HG02610 (cell line): ENCODE results near the gene ADAM8.
"Not testable (repeated sequence)": the region's sequence is repeated elsewhere in the genome, so short reads cannot be mapped to it uniquely, and the experiment has no call there.

Experiments used
- ATAC-seq: cut with Tn5 transposase; IDR thresholded peaks from one replicate; pipeline ENCODE4 v1.9.1; 2021; ENCODE audit warnings: mild to moderate bottlenecking, moderate library complexity; ENCODE audit not compliant: unreplicated experiment

The ADAM8 gene

GRCh38 chr10:133270204-133270603 is 6.5 kb downstream of the ADAM8 start:
- ATAC-seq: no peak

- ATAC-seq: no peak
These were observed 7.3 kb downstream of the ADAM8 start for GRCh38 chr10:133269367-133269766.

DNA sequence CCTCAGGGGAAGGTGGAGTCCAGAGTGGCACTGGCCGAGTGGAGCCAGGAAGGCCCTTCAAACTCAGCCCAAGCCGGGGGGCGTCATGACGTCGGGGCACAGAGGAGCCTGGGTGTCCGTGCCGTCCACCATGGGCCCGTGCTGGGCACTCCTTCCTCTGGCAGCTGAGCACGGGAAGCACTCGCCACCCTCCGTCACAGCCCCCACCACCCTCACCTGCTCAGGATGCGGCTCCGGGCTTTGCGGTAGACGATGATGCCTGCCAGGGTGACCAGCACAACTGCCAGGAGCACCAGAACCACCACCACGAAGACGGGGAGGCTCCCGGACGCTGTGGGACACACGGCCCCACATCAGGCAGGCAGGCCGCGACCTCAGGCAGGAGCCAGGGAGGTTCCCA is 8.1 kb downstream of the ADAM8 start:
- ATAC-seq: no peak

DNA sequence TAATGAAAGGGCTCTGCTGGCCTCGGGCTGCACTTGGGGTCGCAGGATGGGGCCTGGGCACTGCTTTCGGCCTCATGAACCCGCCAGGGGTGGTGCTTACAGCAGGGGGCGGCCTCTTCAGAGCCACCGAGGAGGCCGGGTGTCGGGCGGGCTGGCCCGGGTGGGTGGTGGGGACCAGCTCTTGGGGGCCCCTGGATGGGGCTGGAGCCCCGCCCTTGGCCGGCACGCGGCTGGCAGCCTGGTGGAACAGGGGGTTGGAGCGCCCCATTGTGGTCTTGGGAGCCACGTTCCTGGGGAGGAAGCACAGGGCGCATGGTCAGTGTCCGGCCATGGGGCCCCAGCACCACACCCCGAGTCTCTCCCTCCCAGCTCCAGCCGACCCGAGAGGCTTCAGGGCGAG is 8.8 kb downstream of the ADAM8 start:
- ATAC-seq: no peak

GRCh38 chr10:133267293-133267692 is 9.4 kb downstream of the ADAM8 start:
- no peak for ATAC-seq

- no peak for ATAC-seq
These were observed 10.4 kb downstream of the ADAM8 start for GRCh38 chr10:133266056-133266795.

- not testable (repeated sequence) for ATAC-seq
These were observed 11.6 kb downstream of the ADAM8 start for GRCh38 chr10:133265052-133265451.

- ATAC-seq: no peak
These were observed 12.2 kb downstream of the ADAM8 start for GRCh38 chr10:133264461-133264860.

GRCh38 chr10:133263674-133264073 is 13.0 kb downstream of the ADAM8 start:
- ATAC-seq: no peak

DNA sequence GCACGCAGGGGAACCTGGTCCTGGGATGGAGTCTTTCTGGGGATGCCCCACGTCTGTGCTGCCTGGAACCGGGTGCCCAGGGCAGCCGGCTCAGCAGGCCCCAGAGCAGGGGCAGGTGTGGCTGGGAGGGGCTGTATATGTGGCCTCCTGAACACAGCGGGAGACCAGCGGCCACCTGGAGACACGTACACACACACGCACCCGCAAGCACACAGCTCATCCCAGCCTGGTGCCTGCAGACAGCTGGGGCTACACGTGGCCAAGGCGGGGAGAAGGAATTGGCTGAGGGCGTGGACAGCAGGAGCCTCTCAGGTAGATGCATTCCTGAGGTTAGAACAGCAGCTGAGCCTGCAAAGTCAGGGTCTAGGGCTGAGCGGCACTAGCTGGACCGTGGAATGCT is 14.0 kb downstream of the ADAM8 start:
- ATAC-seq: no peak

- peak; percentile 45 for ATAC-seq
These were observed 14.8 kb downstream of the ADAM8 start for GRCh38 chr10:133261726-133262325.

DNA sequence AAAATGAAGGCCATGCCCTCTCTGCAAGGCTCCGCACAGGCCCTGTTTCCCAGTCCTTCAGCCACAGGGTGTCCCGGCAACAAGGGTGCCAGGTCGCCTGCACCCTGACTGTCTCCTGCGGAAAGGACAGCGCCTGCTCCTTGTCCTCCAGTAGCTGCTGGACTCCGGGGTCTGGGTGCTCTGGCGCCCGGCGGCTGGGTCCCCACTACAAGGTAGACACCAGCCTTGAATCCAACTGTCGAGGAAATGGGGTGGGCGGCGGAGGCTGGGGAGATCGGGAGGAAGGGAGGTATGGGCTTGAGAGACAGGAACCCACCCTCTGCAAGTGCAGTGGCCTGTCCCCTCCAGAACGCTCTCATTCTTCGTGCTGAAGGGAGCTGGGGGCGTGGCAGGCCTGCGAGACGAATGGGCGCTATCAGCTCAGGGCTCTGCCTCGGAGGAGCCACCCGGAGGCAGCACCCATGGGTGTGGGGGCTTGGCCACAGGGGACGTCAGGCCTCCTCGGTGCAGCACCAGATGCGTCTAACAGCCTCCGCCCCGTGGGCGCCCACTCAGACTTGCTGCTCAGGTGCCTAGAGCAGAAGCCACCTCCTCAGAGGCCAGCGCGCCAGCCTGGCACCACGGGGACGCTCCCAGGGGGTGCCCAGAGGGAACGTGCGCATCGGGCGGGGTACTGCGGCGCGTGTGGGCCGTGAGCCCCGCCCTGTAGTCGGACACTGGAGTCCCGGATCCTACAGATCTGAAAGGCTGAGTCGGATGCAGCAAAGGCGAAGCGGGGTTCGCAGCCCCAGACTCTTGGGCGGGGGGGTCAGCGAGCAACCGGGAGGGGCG is 15.6 kb downstream of the ADAM8 start:
- peak; percentile 46 for ATAC-seq

- no peak for ATAC-seq
These were observed 17.1 kb downstream of the ADAM8 start for GRCh38 chr10:133259602-133259989.

DNA sequence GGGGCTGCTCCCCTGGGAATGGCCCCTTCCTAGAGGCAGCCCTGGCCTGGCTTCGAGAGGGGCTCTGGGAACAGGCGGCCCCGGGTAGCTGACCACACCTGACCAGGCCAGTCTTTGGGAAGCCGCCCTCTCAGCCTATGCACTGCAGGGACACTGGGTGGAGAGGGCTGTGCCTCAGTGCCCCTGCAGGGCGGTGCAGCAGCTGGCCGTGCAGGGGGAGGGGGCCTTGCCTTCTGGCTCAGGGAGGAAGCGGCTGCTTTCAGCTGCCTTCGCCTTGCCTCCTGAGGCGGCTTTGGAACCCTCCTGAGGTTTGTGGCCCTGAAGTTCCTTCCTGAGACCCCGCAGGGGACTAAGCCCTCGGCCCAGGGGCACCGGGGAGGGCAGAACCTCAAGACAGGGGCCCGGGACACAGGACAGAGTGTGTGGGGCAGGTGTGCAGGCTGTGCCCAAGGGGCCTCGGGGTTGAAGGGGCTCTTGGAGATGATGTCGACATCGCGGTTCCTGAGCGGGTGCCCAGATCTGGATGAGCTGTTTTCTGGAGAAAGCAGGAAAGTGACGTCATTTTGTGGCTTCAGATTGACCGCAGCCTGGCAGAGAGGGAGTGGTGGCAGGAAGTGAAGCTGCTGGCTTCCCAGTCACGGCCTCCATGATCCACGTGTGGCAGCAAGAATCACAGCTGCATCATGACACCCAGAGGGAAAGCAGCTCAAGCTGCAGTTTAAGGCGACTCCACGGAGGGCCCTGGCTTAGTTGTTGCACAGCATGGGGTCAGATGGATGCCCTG is 17.7 kb downstream of the ADAM8 start:
- ATAC-seq: no peak

DNA sequence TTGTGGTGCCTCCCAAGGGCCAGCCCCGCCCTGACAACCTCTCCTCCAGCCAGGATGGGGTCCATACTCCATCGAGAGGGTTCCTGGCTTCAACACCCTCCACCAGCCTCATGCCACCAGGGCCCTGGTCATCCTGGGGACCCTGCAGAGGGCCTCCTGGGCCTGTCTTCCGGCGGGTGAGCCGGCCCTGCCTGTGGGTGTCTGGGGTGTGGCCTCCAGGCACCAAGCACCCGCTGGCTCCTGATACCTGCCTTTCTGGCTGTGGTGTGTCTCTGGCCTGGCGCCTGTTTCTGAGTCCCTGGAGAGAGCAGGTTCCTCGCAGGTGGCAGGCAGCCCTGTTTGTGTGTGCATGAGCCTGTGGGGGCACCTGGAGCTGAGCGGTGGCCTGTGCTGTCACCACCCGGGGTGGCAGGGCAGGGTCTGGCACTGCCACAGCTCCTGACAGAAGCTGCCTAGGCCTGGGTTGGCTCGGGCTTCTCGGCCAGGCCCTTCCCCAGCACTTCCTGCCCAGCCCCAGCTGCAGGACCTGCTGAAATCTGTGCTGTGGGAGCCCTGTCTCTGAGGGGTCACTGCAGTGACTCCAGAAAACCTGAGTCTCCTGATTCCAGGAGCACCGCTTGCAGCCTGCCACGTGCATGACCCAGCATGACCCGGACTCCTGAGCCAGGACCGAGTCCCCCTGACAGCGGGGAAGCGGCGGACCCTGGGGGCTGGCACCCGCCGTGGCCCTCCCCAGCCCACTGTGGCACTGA is 18.4 kb downstream of the ADAM8 start:
- ATAC-seq: no peak

GRCh38 chr10:133257489-133258065 is 19.1 kb downstream of the ADAM8 start:
- ATAC-seq: no peak

DNA sequence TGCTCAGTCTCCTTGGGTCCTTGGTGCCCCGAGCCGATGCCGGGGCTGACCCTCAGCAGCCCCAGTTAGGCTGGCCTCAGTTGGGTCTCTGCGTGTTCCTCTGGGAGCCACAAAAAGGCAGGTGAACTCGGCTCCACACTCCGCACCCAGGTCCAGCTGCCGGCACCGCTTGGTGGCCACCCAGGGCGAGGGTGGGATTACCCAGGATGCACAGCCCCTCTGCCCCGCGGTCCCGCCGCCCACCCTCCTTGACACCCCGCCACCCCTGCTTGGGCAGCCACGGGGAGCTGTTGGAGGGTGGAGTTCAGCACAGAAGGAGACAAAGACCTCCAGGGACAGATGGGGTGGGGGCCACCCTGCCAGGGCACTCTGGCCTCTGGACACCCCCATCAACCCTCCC is 21.3 kb downstream of the ADAM8 start:
- ATAC-seq: no peak

GRCh38 chr10:133254421-133255120 is 22.1 kb downstream of the ADAM8 start:
- ATAC-seq: no peak

DNA sequence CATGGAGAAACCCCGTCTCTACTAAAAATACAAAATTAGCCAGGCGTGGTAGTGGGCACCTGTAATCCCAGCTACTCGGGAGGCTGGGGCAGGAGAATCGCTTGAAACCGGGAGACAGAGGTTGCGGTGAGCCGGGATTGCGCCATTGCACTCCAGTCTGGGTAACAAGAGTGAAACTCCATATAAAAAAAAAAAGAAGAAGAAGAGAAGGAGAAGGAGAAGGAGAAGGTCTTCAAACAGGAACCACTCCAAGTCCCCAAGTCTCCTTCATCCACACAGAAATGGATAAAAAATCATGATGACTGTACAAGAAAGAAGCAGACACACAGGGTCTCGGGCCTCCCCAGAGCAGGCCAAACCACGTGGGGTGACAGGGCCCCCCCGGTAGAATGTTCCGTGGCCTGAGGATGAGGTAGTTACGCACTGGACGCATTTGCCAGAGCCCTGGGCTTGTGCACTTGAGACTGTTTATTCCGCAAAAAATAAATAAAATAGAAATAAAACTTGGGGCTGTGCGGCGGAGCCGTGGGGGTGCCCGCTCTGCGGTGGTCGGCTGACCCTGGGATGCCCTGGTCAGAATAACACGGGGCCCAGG is 23.2 kb downstream of the ADAM8 start:
- no peak for ATAC-seq
